Spinal cord (tissue), 10 donors: ENCODE data around the gene HEBP2. TPM values are rescaled to one million over a fixed set of nuclear protein-coding genes. Genes with fewer than 3 reads are reported as not detected.

Source experiments
- DNase-seq, 6 donors: peaks; one replicate each; pipeline versions ENCODE4 v3.0.0 to v3.0.0-alpha.2; 2013 to 2015; ENCODE audit warnings: low spot score in 6 of 6, low read depth in 4 of 6
- H3K27ac ChIP-seq: one replicate; pipeline ENCODE4 v1.5.1; 2013; ENCODE audit warnings: low read depth, low read length, control low read depth
- H3K27me3 ChIP-seq: one replicate; pipeline ENCODE4 v1.6.1; 2013; ENCODE audit warnings: low read length; ENCODE audit not compliant: control insufficient read depth, insufficient read depth
- H3K36me3 ChIP-seq: one replicate; pipeline ENCODE4 v1.6.1; 2013; ENCODE audit warnings: low read length; ENCODE audit not compliant: control insufficient read depth, insufficient read depth
- H3K4me1 ChIP-seq: one replicate; pipeline ENCODE4 v1.6.1; 2013; ENCODE audit warnings: low read length; ENCODE audit not compliant: control insufficient read depth, insufficient read depth
- H3K4me3 ChIP-seq: one replicate; pipeline ENCODE4 v1.5.1; 2013; ENCODE audit warnings: low read depth, low read length, control low read depth
- H3K9me3 ChIP-seq: one replicate; pipeline ENCODE4 v1.6.1; 2013; ENCODE audit warnings: low read length; ENCODE audit not compliant: control insufficient read depth, insufficient read depth
- WGBS: methylation state at CpG from one replicate; pipeline ENCODE4 v1.1.5; 2013; ENCODE audit warnings: missing lambda C conversion rate; ENCODE audit not compliant: insufficient coverage; 5-methylcytosine and 5-hydroxymethylcytosine counted together
- polyA plus RNA-seq, 2 donors: library from polyadenylated mRNA; unstranded; fragments of 120-200 nt; gene quantifications; one replicate each; pipeline ENCODE4 v1.2.1, GENCODE V29; 2013; ENCODE audit not compliant: insufficient read length in 2 of 2
- total RNA-seq, 2 donors: library from RNA; depleted of rRNA in 1 of 2; stranded (reverse); fragments of 120-200 nt in 1 of 2; fragments of >200 nt in 1 of 2; gene quantifications; one replicate each; pipeline versions ENCODE4 v1.2.3 to v1.2.4, GENCODE V29; 2013 to 2014
- donor health status: healthy.

Gene HEBP2
- total and polyA plus RNA-seq, 4 donors: 5.3 to 37.4 (median 32.6) TPM

- no peaks in the 10 kb centered on the region for H3K4me1 ChIP-seq
- H3K27ac ChIP-seq: no peak overlapping the region
- WGBS: 73% methylated on average over 6 of the region's 6 CpGs
- H3K27me3 ChIP-seq: no peaks in the 10 kb centered on the region
- H3K4me3 ChIP-seq: no peak overlapping the region
- no peaks in the 10 kb centered on the region for H3K9me3 ChIP-seq
- H3K36me3 ChIP-seq: peaks cover 4% of the 10 kb centered on the region
- DNase-seq: no peak
These were observed 42.8 kb downstream of the HEBP2 start for GRCh38 chr6:138446821-138447220.

- peak in 1 of 6 donors; percentile 23 for DNase-seq
- H3K9me3 ChIP-seq: no peaks in the 10 kb centered on the region
- no peak overlapping the region for H3K4me3 ChIP-seq
- no peak overlapping the region for H3K27ac ChIP-seq
- H3K27me3 ChIP-seq: no peaks in the 10 kb centered on the region
- no peaks in the 10 kb centered on the region for H3K4me1 ChIP-seq
- no peaks in the 10 kb centered on the region for H3K36me3 ChIP-seq
- 44% methylated on average over 2 of the region's 3 CpGs for WGBS
These were observed 46.4 kb downstream of the HEBP2 start for GRCh38 chr6:138450445-138450844.

- H3K27me3 ChIP-seq: no peaks in the 10 kb centered on the region
- H3K9me3 ChIP-seq: no peaks in the 10 kb centered on the region
- no peak overlapping the region for H3K27ac ChIP-seq
- WGBS: 100% methylated on average over 2 of the region's 3 CpGs
- no peak overlapping the region for H3K4me3 ChIP-seq
- no peak for DNase-seq
- no peaks in the 10 kb centered on the region for H3K36me3 ChIP-seq
- no peaks in the 10 kb centered on the region for H3K4me1 ChIP-seq
These were observed 47.0 kb downstream of the HEBP2 start for GRCh38 chr6:138451043-138451442.

GRCh38 chr6:138454981-138455706, 51.1 kb downstream of the HEBP2 start:
- 90% methylated on average over 2 of the region's 9 CpGs for WGBS
- Histone ChIP-seq H3K27me3 (no peaks in the 10 kb centered on the region), H3K4me3 (no peak overlapping the region), H3K4me1 (no peaks in the 10 kb centered on the region), H3K27ac (no peak overlapping the region), H3K9me3 (no peaks in the 10 kb centered on the region), H3K36me3 (peaks cover 2% of the 10 kb centered on the region)
- no peak for DNase-seq

- Histone ChIP-seq H3K27me3 (no peaks in the 10 kb centered on the region), H3K27ac (no peak overlapping the region), H3K4me1 (no peaks in the 10 kb centered on the region), H3K9me3 (no peaks in the 10 kb centered on the region), H3K4me3 (no peak overlapping the region), H3K36me3 (peaks cover 2% of the 10 kb centered on the region)
- no peak for DNase-seq
- WGBS: 89% methylated on average over 2 of the region's 7 CpGs
These were observed 51.9 kb downstream of the HEBP2 start for GRCh38 chr6:138455746-138456400.

GRCh38 chr6:138456401-138456790, 52.4 kb downstream of the HEBP2 start:
- 60% methylated on average over 2 of the region's 6 CpGs for WGBS
- no peak overlapping the region for H3K27ac ChIP-seq
- H3K36me3 ChIP-seq: peaks cover 2% of the 10 kb centered on the region
- no peak for DNase-seq
- H3K4me1 ChIP-seq: no peaks in the 10 kb centered on the region
- no peaks in the 10 kb centered on the region for H3K27me3 ChIP-seq
- no peak overlapping the region for H3K4me3 ChIP-seq
- H3K9me3 ChIP-seq: no peaks in the 10 kb centered on the region

GRCh38 chr6:138461647-138462046, 57.6 kb downstream of the HEBP2 start:
- Histone ChIP-seq H3K4me3 (no peak overlapping the region), H3K27ac (no peak overlapping the region), H3K4me1 (no peaks in the 10 kb centered on the region), H3K36me3 (peaks cover 12% of the 10 kb centered on the region), H3K9me3 (no peaks in the 10 kb centered on the region), H3K27me3 (no peaks in the 10 kb centered on the region)
- WGBS: 100% methylated on average over 1 of the region's 1 CpG
- DNase-seq: no peak

GRCh38 chr6:138464085-138464484, 60.1 kb downstream of the HEBP2 start:
- WGBS: 95% methylated on average over 18 of the region's 20 CpGs
- no peak overlapping the region for H3K4me3 ChIP-seq
- H3K36me3 ChIP-seq: peaks cover 10% of the 10 kb centered on the region
- no peaks in the 10 kb centered on the region for H3K4me1 ChIP-seq
- no peak overlapping the region for H3K27ac ChIP-seq
- no peaks in the 10 kb centered on the region for H3K27me3 ChIP-seq
- no peaks in the 10 kb centered on the region for H3K9me3 ChIP-seq
- no peak for DNase-seq

GRCh38 chr6:138465007-138465645, 61.1 kb downstream of the HEBP2 start:
- no peaks in the 10 kb centered on the region for H3K4me1 ChIP-seq
- no peaks in the 10 kb centered on the region for H3K27me3 ChIP-seq
- DNase-seq: peak in 1 of 6 donors; percentile 44
- no peaks in the 10 kb centered on the region for H3K9me3 ChIP-seq
- no peak overlapping the region for H3K27ac ChIP-seq
- no peak overlapping the region for H3K4me3 ChIP-seq
- WGBS: 67% methylated on average over 1 of the region's 1 CpG
- peaks cover 15% of the 10 kb centered on the region for H3K36me3 ChIP-seq

- Histone ChIP-seq H3K36me3 (peaks cover 19% of the 10 kb centered on the region), H3K27me3 (no peaks in the 10 kb centered on the region), H3K9me3 (no peaks in the 10 kb centered on the region), H3K27ac (no peak overlapping the region), H3K4me1 (no peaks in the 10 kb centered on the region), H3K4me3 (no peak overlapping the region)
- DNase-seq: no peak
These were observed 63.9 kb downstream of the HEBP2 start for GRCh38 chr6:138467901-138468300.
